ENCODE data around the gene MBNL3.

MBNL3 gene

GRCh38 chrX:132489578-132490419, 961 bp upstream of the MBNL3 start:
- peak overlapping the region; percentile 98 for H3K27ac Mint-ChIP-seq
- no peaks in the 10 kb centered on the region for H3K27me3 Mint-ChIP-seq
- H3K4me1 Mint-ChIP-seq, result peaks cover 54% of the 10 kb centered on the region
- H3K4me3 Mint-ChIP-seq, result peak overlapping the region; percentile 98
- DNase-seq, result peak; percentile 65
- H3K9me3 Mint-ChIP-seq, result no peaks in the 10 kb centered on the region
- H3K36me3 Mint-ChIP-seq, result peaks cover 11% of the 10 kb centered on the region
- CTCF ChIA-PET, result interaction anchor here (1.5 to 1.6 kb wide), 2 partner anchors 103 to 197 kb away, joined by 3 to 4 read pairs; no protein-coding TSS in a partner anchor

GRCh38 chrX:132488180-132488705, 595 bp downstream of the MBNL3 start:
- Mint-ChIP-seq H3K4me3 (peak overlapping the region; percentile 98), H3K9me3 (no peaks in the 10 kb centered on the region), H3K4me1 (peaks cover 65% of the 10 kb centered on the region), H3K27ac (peak overlapping the region; percentile 98), H3K27me3 (no peaks in the 10 kb centered on the region), H3K36me3 (peaks cover 11% of the 10 kb centered on the region)
- CTCF ChIA-PET, result no interaction called here
- DNase-seq, result peak; percentile 29

- H3K4me3 Mint-ChIP-seq, result peak overlapping the region; percentile 98
Observed at GRCh38 chrX:132486599-132487178, 2.1 kb downstream of the MBNL3 start.

DNA sequence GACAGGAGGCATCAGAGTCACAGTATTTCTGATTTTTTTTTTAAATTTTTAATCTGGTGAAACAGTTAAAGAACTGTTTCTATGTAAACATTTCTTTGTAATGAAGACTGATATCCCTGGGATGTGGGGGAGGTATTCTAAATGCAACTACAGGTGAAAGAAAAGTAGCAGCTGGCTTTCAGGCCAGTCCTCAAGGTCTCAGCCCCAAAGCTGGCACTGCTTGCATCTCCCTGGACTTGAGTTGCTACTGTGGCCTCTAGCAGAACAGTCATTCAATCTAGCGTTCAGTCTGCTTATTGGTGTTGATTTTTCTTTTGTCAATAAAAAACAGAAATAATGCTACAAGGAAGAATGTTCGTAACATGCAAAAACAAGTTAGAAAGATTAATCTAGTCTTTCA, 4.9 kb downstream of the MBNL3 start:
- Mint-ChIP-seq H3K27me3 (no peaks in the 10 kb centered on the region), H3K36me3 (peaks cover 11% of the 10 kb centered on the region)
- DNase-seq, result no peak

More at GRCh38 chrX:132486599-132487178, 2.1 kb downstream of the MBNL3 start:
- no peak for DNase-seq
- Mint-ChIP-seq H3K9me3 (no peaks in the 10 kb centered on the region), H3K27ac (no peak overlapping the region), H3K27me3 (no peaks in the 10 kb centered on the region), H3K4me1 (peaks cover 73% of the 10 kb centered on the region), H3K36me3 (peaks cover 11% of the 10 kb centered on the region)
- CTCF ChIA-PET, result interaction anchor here (0.6 kb wide), 2 partner anchors 131 to 643 kb away, joined by 3 read pairs; no protein-coding TSS in a partner anchor

GRCh38 chrX:132483488-132483887, 5.3 kb downstream of the MBNL3 start:
- Mint-ChIP-seq H3K9me3 (no peaks in the 10 kb centered on the region), H3K4me3 (no peak overlapping the region), H3K27ac (no peak overlapping the region), H3K36me3 (peaks cover 11% of the 10 kb centered on the region), H3K27me3 (no peaks in the 10 kb centered on the region), H3K4me1 (peaks cover 77% of the 10 kb centered on the region)
- no peak for DNase-seq
- CTCF ChIA-PET, result interaction anchor here (1.7 kb wide), 1 partner anchor 641 kb away, joined by 5 read pairs; no protein-coding TSS in a partner anchor

More for the DNA sequence above, 4.9 kb downstream of the MBNL3 start:
- no peak overlapping the region for H3K27ac Mint-ChIP-seq
- no peak overlapping the region for H3K4me3 Mint-ChIP-seq
- CTCF ChIA-PET, result interaction anchor here (1.7 kb wide), 1 partner anchor 642 kb away, joined by 5 read pairs; no protein-coding TSS in a partner anchor
- H3K4me1 Mint-ChIP-seq, result peaks cover 77% of the 10 kb centered on the region
- no peaks in the 10 kb centered on the region for H3K9me3 Mint-ChIP-seq

DNA sequence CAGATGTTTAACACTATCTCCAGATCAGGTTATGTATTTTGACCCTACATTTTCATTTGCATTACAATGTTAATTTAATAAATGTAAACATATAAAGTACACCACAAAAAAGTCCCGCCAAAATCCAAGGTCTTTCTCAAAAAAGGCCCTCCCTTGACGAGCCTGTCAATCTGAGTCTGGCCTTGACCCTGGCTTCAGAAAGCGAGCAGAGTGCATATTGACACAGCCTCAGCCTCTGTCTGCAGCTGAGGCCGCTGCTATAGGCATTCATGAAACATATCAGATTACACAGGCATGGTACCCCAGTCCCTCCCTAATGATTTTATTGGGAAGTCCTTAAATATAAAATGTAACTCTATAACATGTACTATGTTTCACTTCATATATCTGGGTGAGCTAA, 6.2 kb downstream of the MBNL3 start:
- H3K27ac Mint-ChIP-seq, result no peak overlapping the region
- CTCF ChIA-PET, result interaction anchor here (1.7 kb wide), 1 partner anchor 641 kb away, joined by 5 read pairs; no protein-coding TSS in a partner anchor
- peaks cover 8% of the 10 kb centered on the region for H3K36me3 Mint-ChIP-seq
- H3K27me3 Mint-ChIP-seq, result no peaks in the 10 kb centered on the region
- H3K4me3 Mint-ChIP-seq, result no peak overlapping the region
- peaks cover 70% of the 10 kb centered on the region for H3K4me1 Mint-ChIP-seq
- no peak for DNase-seq
- no peaks in the 10 kb centered on the region for H3K9me3 Mint-ChIP-seq

DNA sequence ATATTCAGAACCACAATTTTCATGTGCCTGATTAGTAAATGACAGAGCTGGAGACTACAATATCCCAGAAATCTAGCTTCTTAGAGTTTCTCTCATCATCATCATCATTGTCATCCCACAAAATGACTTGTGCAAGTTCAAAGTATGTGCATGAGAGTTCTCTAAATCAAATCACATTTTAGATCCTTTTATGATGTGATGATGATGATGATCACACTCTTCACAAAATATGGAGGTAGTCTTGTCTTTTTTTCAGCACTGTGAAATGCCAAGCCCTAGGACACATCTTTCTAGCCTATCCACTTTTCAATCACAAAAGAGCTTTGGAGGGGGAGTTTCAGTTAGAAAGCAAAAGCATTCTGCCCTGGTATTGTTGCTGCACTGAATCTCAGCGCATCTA, 7.4 kb downstream of the MBNL3 start:
- CTCF ChIA-PET, result interaction anchor here (1.7 kb wide), 1 partner anchor 262 kb away, joined by 4 read pairs; the partner anchor contains the start of gene RAP2C

GRCh38 chrX:132480581-132481203, 8.1 kb downstream of the MBNL3 start:
- peak; percentile 60 for DNase-seq
- Mint-ChIP-seq H3K27ac (peak overlapping the region; percentile 97), H3K27me3 (no peaks in the 10 kb centered on the region), H3K36me3 (peaks cover 2% of the 10 kb centered on the region), H3K4me3 (peak overlapping the region; percentile 75), H3K9me3 (no peaks in the 10 kb centered on the region), H3K4me1 (peaks cover 57% of the 10 kb centered on the region)
- CTCF ChIA-PET, result interaction anchor here (0.9 to 1.7 kb wide), 2 partner anchors 19 to 261 kb away, joined by 3 to 4 read pairs; partner anchors contain the start of gene RAP2C

More for the DNA sequence above, 7.4 kb downstream of the MBNL3 start:
- H3K27ac Mint-ChIP-seq, result peak overlapping the region; percentile 97
- no peak for DNase-seq
- H3K27me3 Mint-ChIP-seq, result no peaks in the 10 kb centered on the region
- H3K4me3 Mint-ChIP-seq, result peak overlapping the region; percentile 75
- H3K9me3 Mint-ChIP-seq, result no peaks in the 10 kb centered on the region
- H3K4me1 Mint-ChIP-seq, result peaks cover 60% of the 10 kb centered on the region
- H3K36me3 Mint-ChIP-seq, result peaks cover 8% of the 10 kb centered on the region

DNA sequence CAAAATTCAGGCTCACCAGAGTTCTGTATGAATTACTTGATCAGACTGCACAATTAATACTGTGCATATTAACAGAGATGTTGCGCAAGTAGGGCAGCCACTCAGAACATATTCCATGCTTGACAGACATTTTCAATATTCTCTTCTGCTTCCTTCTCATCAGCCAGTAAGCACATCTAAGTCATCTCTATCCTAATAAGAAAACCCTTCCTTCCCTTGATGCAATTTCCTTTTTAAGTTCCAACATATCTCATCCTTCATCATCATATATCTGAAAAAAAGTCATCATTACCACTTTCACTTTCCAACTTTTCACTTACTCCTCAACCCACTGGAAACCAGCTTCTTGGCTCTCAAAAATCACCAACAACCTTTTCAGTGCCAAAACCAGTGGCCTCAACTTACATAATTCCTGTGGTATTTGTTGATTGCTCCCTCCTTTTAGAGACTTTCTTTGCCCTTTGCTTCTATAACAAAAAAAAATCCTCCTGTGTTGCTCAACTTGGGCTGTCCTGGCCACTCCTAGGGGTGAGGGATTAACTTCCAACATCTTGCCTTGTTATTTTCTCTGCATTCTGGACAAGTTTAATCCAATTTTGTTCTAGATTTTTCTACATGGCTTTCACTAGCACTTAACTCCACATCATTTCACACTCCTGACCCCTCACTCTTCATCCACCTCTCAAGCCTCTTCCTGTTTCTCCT, 14.1 kb downstream of the MBNL3 start:
- Mint-ChIP-seq H3K9me3 (no peaks in the 10 kb centered on the region), H3K27ac (no peak overlapping the region), H3K36me3 (no peaks in the 10 kb centered on the region), H3K4me3 (no peak overlapping the region), H3K27me3 (no peaks in the 10 kb centered on the region), H3K4me1 (peaks cover 24% of the 10 kb centered on the region)
- no peak for DNase-seq
- CTCF ChIA-PET, result no interaction called here

DNA sequence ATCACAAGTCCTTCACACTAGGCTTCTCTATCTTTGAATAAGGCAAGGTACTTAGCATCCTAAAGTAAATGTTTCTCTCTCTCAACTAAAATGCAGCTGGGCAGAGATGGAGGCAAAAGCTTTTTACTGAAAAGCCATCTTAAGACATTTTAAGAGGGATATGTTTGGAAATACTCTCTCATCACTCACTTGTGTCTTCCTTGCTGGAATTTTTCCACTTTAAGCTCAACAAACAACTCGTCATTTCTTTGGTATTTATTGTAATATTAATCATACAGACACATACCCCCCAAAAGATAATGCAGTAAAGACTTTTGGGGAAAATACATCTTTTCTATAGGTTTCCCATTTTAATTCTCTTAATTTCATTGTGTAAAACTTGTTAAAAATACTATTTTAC, 16.4 kb downstream of the MBNL3 start:
- CTCF ChIA-PET, result no interaction called here
- peaks cover 21% of the 10 kb centered on the region for H3K4me1 Mint-ChIP-seq

DNA sequence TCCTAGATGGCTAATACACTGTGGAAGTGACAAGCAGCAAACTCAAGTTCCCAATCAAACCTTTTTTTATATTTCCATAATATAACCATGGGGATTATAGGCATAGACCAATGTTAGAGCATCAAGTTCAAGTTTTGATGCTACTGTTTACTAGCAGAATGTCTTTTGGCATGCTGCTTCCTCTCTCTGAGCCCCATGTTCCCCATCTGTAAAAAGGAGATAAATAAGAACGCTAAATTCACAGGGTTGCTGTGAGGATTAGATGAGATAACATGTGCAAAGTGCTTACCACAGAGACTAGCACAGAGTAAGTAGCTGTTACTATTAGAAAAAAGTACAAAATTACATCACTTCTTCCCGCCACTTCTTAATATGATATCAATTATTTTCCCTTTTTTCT, 18.0 kb downstream of the MBNL3 start:
- H3K36me3 Mint-ChIP-seq, result no peaks in the 10 kb centered on the region
- H3K27me3 Mint-ChIP-seq, result no peaks in the 10 kb centered on the region
- H3K27ac Mint-ChIP-seq, result no peak overlapping the region
- DNase-seq, result no peak
- CTCF ChIA-PET, result no interaction called here
- peaks cover 16% of the 10 kb centered on the region for H3K4me1 Mint-ChIP-seq
- no peak overlapping the region for H3K4me3 Mint-ChIP-seq
- H3K9me3 Mint-ChIP-seq, result no peaks in the 10 kb centered on the region

More for the DNA sequence above, 16.4 kb downstream of the MBNL3 start:
- Mint-ChIP-seq H3K36me3 (no peaks in the 10 kb centered on the region), H3K27ac (no peak overlapping the region), H3K9me3 (no peaks in the 10 kb centered on the region), H3K27me3 (no peaks in the 10 kb centered on the region), H3K4me3 (no peak overlapping the region)
- no peak for DNase-seq

DNA sequence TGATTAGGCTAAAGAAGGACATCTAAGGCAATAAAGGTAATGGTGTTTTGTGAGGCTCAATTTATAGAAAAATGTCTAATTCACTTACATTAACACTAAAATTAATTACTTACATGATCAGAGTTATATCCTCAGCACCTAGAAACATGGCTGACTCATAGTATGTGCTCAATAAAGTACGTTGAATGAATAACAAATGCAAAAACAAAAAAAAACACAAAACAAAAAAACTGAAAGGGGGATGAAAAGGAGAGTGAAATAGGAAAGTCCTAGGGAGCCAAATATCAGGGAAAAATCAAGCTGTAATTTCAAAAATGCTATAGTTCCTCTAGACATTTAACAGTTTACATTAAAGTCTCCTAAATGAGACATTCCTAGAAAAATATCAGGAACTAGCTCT, 18.7 kb downstream of the MBNL3 start:
- no peak for DNase-seq
- Mint-ChIP-seq H3K4me1 (peaks cover 10% of the 10 kb centered on the region), H3K9me3 (no peaks in the 10 kb centered on the region), H3K4me3 (no peak overlapping the region), H3K36me3 (no peaks in the 10 kb centered on the region), H3K27ac (no peak overlapping the region), H3K27me3 (no peaks in the 10 kb centered on the region)
- CTCF ChIA-PET, result no interaction called here

DNA sequence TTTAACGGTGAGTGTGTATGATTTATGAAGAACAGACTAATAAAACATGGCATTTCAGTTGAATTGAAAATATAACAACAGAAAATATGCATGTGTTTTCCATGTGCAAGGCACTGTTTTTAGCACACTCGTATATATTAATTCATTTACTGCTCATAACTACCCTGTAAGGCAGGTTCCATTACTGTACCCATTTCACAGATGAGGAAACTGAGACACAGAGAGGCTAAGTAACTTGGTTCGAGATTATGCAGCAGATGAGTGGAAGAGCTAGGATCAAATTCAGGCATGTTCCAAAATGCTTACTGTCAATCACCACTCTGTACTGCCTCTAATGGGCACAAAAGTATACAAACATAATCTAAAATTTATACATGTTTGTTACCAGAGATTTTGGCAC, 20.4 kb downstream of the MBNL3 start:
- no peaks in the 10 kb centered on the region for H3K27me3 Mint-ChIP-seq
- no peaks in the 10 kb centered on the region for H3K9me3 Mint-ChIP-seq
- H3K27ac Mint-ChIP-seq, result no peak overlapping the region
- H3K4me3 Mint-ChIP-seq, result no peak overlapping the region
- H3K4me1 Mint-ChIP-seq, result no peaks in the 10 kb centered on the region
- no peak for DNase-seq
- CTCF ChIA-PET, result no interaction called here
- H3K36me3 Mint-ChIP-seq, result no peaks in the 10 kb centered on the region

Data from activated naive CD4-positive, alpha-beta T cell treated with anti-CD3 and anti-CD28 coated beads, Interleukin-2, amount 10 ng/mL, durations not matched to agents 7 days and 5 days (primary cell).